ENCODE measurements around the gene EMX2. TPM values are rescaled to one million over a fixed set of nuclear protein-coding genes. Genes with fewer than 3 reads are reported as not detected.

EMX2 gene
- polyA plus RNA-seq, 3 donors: not detected

GRCh38 chr10:117509573-117509972 is 33.0 kb upstream of the EMX2 start:
- Mint-ChIP-seq H3K9me3 (no peaks in the 10 kb centered on the region), H3K27ac (no peak overlapping the region), H3K4me1 (no peaks in the 10 kb centered on the region), H3K36me3 (no peaks in the 10 kb centered on the region), H3K27me3 (ENCODE audit: low read depth in 3 of 3) (peaks cover 19 to 27% (median 27%) of the 10 kb centered on the region in 3 donors), H3K4me3 (peak overlapping the region in 1 of 2 donors; percentile 27)
- intact Hi-C loops (cut with micrococcal nuclease): no loop called here
- Histone ChIP-seq H3K4me3 (replicated peaks in 1 of 3; ENCODE audit: low read depth in 2 of 3, low read length in 3 of 3) (no peak overlapping the region), H3K4me1 (ENCODE audit: control insufficient read depth in 1 of 2, insufficient read depth in 2 of 2, low read length in 2 of 2) (no peaks in the 10 kb centered on the region), H3K79me2 (ENCODE audit: insufficient read depth, low read length) (no peaks in the 10 kb centered on the region), H3K9ac (ENCODE audit: insufficient read depth, low read length, poor library complexity, severe bottlenecking) (no peak overlapping the region), H4K20me1 (ENCODE audit: insufficient read depth, low read length) (no peaks in the 10 kb centered on the region), H3K36me3 (replicated peaks in 1 of 2; ENCODE audit: control insufficient read depth in 1 of 2, insufficient read depth in 2 of 2, low read length in 2 of 2) (no peaks in the 10 kb centered on the region), H2AFZ (ENCODE audit: insufficient read depth, low read depth, low read length, poor library complexity, severe bottlenecking) (no peak overlapping the region), H3K9me3 (replicated peaks in 1 of 2; ENCODE audit: control insufficient read depth in 1 of 2, insufficient read depth in 1 of 2, low read length in 2 of 2) (no peaks in the 10 kb centered on the region), H3K27me3 (ENCODE audit: control insufficient read depth in 2 of 2, insufficient read depth in 2 of 2, low read length in 2 of 2) (peaks cover 2 to 7% of the 10 kb centered on the region in 2 donors), H3K27ac (ENCODE audit: low read depth in 1 of 2, low read length in 2 of 2) (no peak overlapping the region), H3K4me2 (replicated peaks; ENCODE audit: extremely low read depth, low read length, poor library complexity, severe bottlenecking) (no peak overlapping the region)
- DNase-seq: no peak
- TF ChIP-seq CTCF (IDR thresholded peaks at IDR 0.05): no peak
- 90% methylated on average over 7 of the region's 7 CpGs for WGBS (ENCODE audit: insufficient coverage)

GRCh38 chr10:117511601-117512390 is 30.8 kb upstream of the EMX2 start:
- no peak overlapping the region for H2AFZ ChIP-seq (ENCODE audit: insufficient read depth, low read depth, low read length, poor library complexity, severe bottlenecking)
- Mint-ChIP-seq H3K4me1 (no peaks in the 10 kb centered on the region), H3K27me3 (ENCODE audit: low read depth in 3 of 3) (peaks cover 14 to 29% (median 26%) of the 10 kb centered on the region in 3 donors), H3K36me3 (no peaks in the 10 kb centered on the region), H3K9me3 (no peaks in the 10 kb centered on the region), H3K4me3 (no peak overlapping the region), H3K27ac (peak overlapping the region in 1 of 7 donors; percentile 60)
- 58% methylated on average over 9 of the region's 17 CpGs for WGBS (ENCODE audit: insufficient coverage)
- no peak overlapping the region for H3K9ac ChIP-seq (ENCODE audit: insufficient read depth, low read length, poor library complexity, severe bottlenecking)
- H3K27me3 ChIP-seq (ENCODE audit: control insufficient read depth in 2 of 2, insufficient read depth in 2 of 2, low read length in 2 of 2): peaks cover 2 to 4% of the 10 kb centered on the region in 2 donors
- H3K4me3 ChIP-seq (replicated peaks in 1 of 3; ENCODE audit: low read depth in 2 of 3, low read length in 3 of 3): no peak overlapping the region
- H3K9me3 ChIP-seq (replicated peaks in 1 of 2; ENCODE audit: control insufficient read depth in 1 of 2, insufficient read depth in 1 of 2, low read length in 2 of 2): no peaks in the 10 kb centered on the region
- intact Hi-C loops (cut with micrococcal nuclease): no loop called here
- H3K4me2 ChIP-seq (replicated peaks; ENCODE audit: extremely low read depth, low read length, poor library complexity, severe bottlenecking): no peak overlapping the region
- H3K4me1 ChIP-seq (ENCODE audit: control insufficient read depth in 1 of 2, insufficient read depth in 2 of 2, low read length in 2 of 2): no peaks in the 10 kb centered on the region
- no peaks in the 10 kb centered on the region for H3K79me2 ChIP-seq (ENCODE audit: insufficient read depth, low read length)
- no peak for DNase-seq
- TF ChIP-seq CTCF (IDR thresholded peaks at IDR 0.05): no peak
- H3K36me3 ChIP-seq (replicated peaks in 1 of 2; ENCODE audit: control insufficient read depth in 1 of 2, insufficient read depth in 2 of 2, low read length in 2 of 2): no peaks in the 10 kb centered on the region
- H3K27ac ChIP-seq (ENCODE audit: low read depth in 1 of 2, low read length in 2 of 2): no peak overlapping the region
- no peaks in the 10 kb centered on the region for H4K20me1 ChIP-seq (ENCODE audit: insufficient read depth, low read length)

All from CD14-positive monocyte (primary cell).